Lower leg skin (tissue), 3 donors: ENCODE results near the gene ZNF273.

Experiments
- CTCF ChIP-seq, 3 donors: fragments of 450-650 bp; IDR thresholded peaks; one replicate each; pipeline ENCODE4 v1.5.1; 2016; ENCODE audit warnings: antibody characterized with exemption in 3 of 3, mild to moderate bottlenecking in 3 of 3, moderate library complexity in 2 of 3
- POLR2A ChIP-seq, 2 donors: fragments of 450-650 bp; IDR thresholded peaks; one replicate each; pipeline ENCODE4 v1.6.1; 2016 to 2017; ENCODE audit warnings: antibody characterized with exemption in 2 of 2, mild to moderate bottlenecking in 1 of 2, moderate library complexity in 1 of 2

- TF ChIP-seq POLR2A (IDR thresholded peaks at IDR 0.05) = no peak
- no peak for TF ChIP-seq CTCF (IDR thresholded peaks at IDR 0.05)
These were observed 31.4 kb downstream of the ZNF273 start for GRCh38 chr7:64934478-64934877.
